ENCODE data around the gene FGF14. TPM values are rescaled to one million over a fixed set of nuclear protein-coding genes. Genes with fewer than 3 reads are reported as not detected.

Gene FGF14
- total and polyA plus RNA-seq, 2 of the 4 experiments (the other 2 are of a cell fraction) = under 0.01 TPM; not detected in 1

- POLR2A ChIA-PET (ENCODE audit: unreplicated experiment) = no interaction called here
- Histone ChIP-seq H3K4me3 (ENCODE audit: insufficient read depth, low read depth, low read length) (no peak overlapping the region), H3K27me3 (ENCODE audit: control insufficient read depth, insufficient read depth, low read length) (no peaks in the 10 kb centered on the region), H2BK20ac (ENCODE audit: low read depth, low read length) (no peak overlapping the region), H2AK5ac (ENCODE audit: low read depth, low read length) (no peak overlapping the region), H2BK15ac (ENCODE audit: low read depth, low read length) (no peak overlapping the region), H3K56ac (ENCODE audit: extremely low read depth, insufficient read depth, low read length) (no peak overlapping the region), H2BK120ac (ENCODE audit: low read depth, low read length) (no peak overlapping the region), H3K9ac (ENCODE audit: low read depth, low read length) (no peak overlapping the region), H3K18ac (ENCODE audit: low read depth, low read length) (no peak overlapping the region), H3K36me3 (ENCODE audit: control insufficient read depth, insufficient read depth, low read length) (no peaks in the 10 kb centered on the region), H3K4me2 (ENCODE audit: low read depth, low read length) (no peak overlapping the region), H2BK5ac (ENCODE audit: low read depth, low read length, poor library complexity, severe bottlenecking) (no peak overlapping the region), H3K27ac (ENCODE audit: insufficient read depth, low read length) (no peak overlapping the region), H3K9me3 (ENCODE audit: control insufficient read depth, insufficient read depth, low read length) (no peaks in the 10 kb centered on the region), H2AFZ (replicated peaks; ENCODE audit: low read length, poor library complexity) (no peak overlapping the region), H3K9me1 (ENCODE audit: insufficient read depth, low read length) (no peaks in the 10 kb centered on the region), H4K20me1 (ENCODE audit: insufficient read depth, low read length) (no peaks in the 10 kb centered on the region), H4K91ac (ENCODE audit: insufficient read depth, low read depth, low read length) (no peak overlapping the region), H4K5ac (ENCODE audit: low read depth, low read length) (no peak overlapping the region), H3K79me1 (ENCODE audit: low read depth in 1 of 2, low read length in 2 of 2) (no peaks in the 10 kb centered on the region), H3K4me1 (ENCODE audit: control insufficient read depth, insufficient read depth, low read length) (no peaks in the 10 kb centered on the region), H3K23ac (ENCODE audit: low read depth, low read length) (no peak overlapping the region), H2AK9ac (replicated peaks; ENCODE audit: low read depth, low read length, poor library complexity) (no peak overlapping the region), H3K14ac (replicated peaks; ENCODE audit: low read depth, low read length) (no peak overlapping the region), H4K8ac (ENCODE audit: low read depth in 2 of 2, low read length in 2 of 2) (no peak overlapping the region), H3K4ac (ENCODE audit: low read depth, low read length) (no peak overlapping the region)
- in situ Hi-C loops (cut with MboI; ENCODE audit: low sequenced_read_pairs) (no loop called here), dilution Hi-C loops (cut with HindIII; ENCODE audit: low sequenced_read_pairs, unreplicated experiment) (no loop called here), intact Hi-C loops (cut with micrococcal nuclease) (no loop called here)
- CTCF ChIA-PET = no interaction called here
- BruUV-seq (replicated peaks) = no TSS peak
- TF ChIP-seq CEBPB (IDR thresholded peaks at IDR 0.05; ENCODE audit: low read depth, low read length) (no peak), RFX5 (IDR thresholded peaks at IDR 0.05; ENCODE audit: low read depth, low read length) (no peak), USF2 (IDR thresholded peaks at IDR 0.05; ENCODE audit: low read depth, low read length) (no peak), FOS (IDR thresholded peaks at IDR 0.05; ENCODE audit: low read depth, low read length) (no peak), NFE2L2 (IDR thresholded peaks at IDR 0.05; ENCODE audit: low read depth, low read length) (no peak), SMC3 (IDR thresholded peaks at IDR 0.05; ENCODE audit: low read depth, low read length) (no peak), BHLHE40 (IDR thresholded peaks at IDR 0.05; ENCODE audit: low read depth, low read length) (no peak), ELK1 (IDR thresholded peaks at IDR 0.05; ENCODE audit: borderline replicate concordance, low read depth, low read length) (no peak), CHD1 (IDR thresholded peaks at IDR 0.05; ENCODE audit: low read depth, low read length) (no peak), MAFK (IDR thresholded peaks at IDR 0.05; ENCODE audit: low read depth, low read length) (no peak), MXI1 (IDR thresholded peaks at IDR 0.05; ENCODE audit: borderline replicate concordance, low read depth, low read length) (no peak), RCOR1 (IDR thresholded peaks at IDR 0.05; ENCODE audit: insufficient replicate concordance, low read length) (no peak), CTCF (conservative IDR thresholded peaks at IDR 0.05; ENCODE audit: low read depth, low read length) (no peak), RAD21 (IDR thresholded peaks at IDR 0.05; ENCODE audit: low read length) (no peak), POLR2A (IDR thresholded peaks at IDR 0.05; ENCODE audit: low read depth, low read length) (no peak)
- no peak for DNase-seq
- ATAC-seq (ENCODE audit: low read depth) = no peak
Observed at GRCh38 chr13:102373221-102373620, 28.6 kb downstream of the FGF14 start.

Measured in IMR-90 (cell line).